ENCODE results near the gene ANKRD49.
"Not testable (repeated sequence)": the region's sequence is repeated elsewhere in the genome, so short reads cannot be mapped to it uniquely, and the experiment has no call there.

Gene ANKRD49, protein sequence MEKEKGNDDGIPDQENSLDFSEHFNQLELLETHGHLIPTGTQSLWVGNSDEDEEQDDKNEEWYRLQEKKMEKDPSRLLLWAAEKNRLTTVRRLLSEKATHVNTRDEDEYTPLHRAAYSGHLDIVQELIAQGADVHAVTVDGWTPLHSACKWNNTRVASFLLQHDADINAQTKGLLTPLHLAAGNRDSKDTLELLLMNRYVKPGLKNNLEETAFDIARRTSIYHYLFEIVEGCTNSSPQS

DNA sequence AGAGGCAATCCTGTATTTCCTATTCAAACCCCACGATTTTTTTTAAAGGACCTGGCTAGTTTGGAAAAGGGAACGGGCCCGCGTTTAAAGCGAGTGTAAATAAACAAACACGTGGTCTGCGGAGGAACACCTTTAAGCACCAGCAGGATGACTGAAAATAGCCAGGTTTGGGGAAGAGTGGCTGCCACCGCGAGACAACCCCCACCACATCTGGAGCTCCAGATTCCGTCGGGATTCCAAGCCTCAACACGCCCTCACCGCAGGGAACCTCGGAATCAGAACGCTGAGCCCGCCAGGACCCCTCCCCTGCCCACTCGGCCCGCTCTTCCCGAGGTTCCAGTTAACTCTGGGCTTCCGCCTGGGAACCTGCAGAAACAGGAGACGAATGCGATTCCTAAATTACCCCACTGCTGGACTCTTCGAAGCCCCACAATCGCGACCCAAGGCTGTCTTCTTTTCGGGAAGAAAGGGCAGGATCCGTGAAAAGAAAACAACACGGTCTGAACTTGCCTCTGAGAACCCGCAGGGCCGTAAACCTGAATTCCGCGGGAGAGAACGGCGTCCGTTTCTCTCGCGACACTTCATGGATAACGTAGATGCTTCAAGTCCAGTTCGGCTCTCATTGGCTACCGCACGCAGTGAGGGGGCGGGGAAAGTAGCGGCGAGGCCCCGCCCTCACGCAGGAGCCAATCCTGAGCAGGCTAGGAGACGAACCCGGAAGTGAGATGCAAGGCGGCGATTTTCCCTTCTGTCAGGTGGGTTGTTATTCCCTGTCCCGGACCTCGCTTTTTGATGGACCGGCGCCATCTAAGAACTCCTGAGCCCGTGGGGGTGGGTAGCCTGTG lies at the start of gene ANKRD49, which contains the start of gene MRE11:
ANKRD49 (plus strand) TSS at position 704 of the 845 bp plus-strand sequence. CDS start 2,710 bp downstream, outside the sequence.
MRE11 (minus strand) TSS at position 564 of the 845 bp plus-strand sequence. CDS start 1,043 bp downstream, outside the sequence.
- DNase-seq = peak; percentile 98

DNA sequence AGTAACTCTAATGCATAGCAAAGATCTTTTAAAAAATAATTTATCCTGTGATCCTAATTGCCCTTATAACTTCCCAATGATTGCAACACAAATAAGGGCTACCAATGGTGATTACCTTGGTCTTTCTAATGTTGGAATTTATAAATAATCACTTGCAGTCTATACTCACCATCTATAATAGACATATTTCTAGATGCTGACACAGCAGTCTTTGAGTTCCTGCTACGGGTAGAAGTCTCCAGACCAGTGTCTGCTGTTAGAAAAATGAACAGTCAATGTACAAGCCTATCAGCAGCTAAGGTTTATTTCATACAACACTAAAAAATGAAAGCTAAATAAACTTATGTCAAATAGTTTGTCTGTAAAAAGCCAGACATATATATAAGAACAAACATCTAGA lies 48.1 kb upstream of the ANKRD49 start:
- no peak for DNase-seq

DNA sequence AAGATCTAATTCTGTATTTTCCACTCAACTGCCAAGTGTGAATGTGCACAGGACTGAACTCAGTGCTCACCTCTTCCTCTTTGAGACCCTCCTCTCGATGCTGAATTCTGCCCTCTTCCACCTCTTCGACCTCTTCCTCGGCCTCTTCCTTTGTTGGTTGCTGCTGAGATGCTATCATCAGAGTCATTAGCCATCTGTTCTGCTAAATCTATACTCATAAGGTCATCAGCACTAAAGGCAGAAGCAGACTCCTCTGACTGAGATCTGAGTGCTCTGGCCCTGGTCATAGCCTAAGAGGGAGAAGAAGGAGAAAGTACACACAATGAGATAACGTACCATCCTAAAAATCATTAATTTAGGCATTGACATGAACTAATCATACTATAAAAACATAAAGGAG lies 46.6 kb upstream of the ANKRD49 start:
- no peak for DNase-seq

- peak; percentile 13 for DNase-seq
Measured at GRCh38 chr11:94449029-94449428, 44.8 kb upstream of the ANKRD49 start.

- DNase-seq = peak; percentile 83
Measured at GRCh38 chr11:94449437-94449836, 44.3 kb upstream of the ANKRD49 start.

- DNase-seq = peak; percentile 47
Measured at GRCh38 chr11:94450048-94450447, 43.7 kb upstream of the ANKRD49 start.

GRCh38 chr11:94452988-94453387 lies 40.8 kb upstream of the ANKRD49 start:
- no peak for DNase-seq

GRCh38 chr11:94454301-94454700 lies 39.5 kb upstream of the ANKRD49 start:
- no peak for DNase-seq

- no peak for DNase-seq
Measured at GRCh38 chr11:94455861-94456260, 37.9 kb upstream of the ANKRD49 start.

DNA sequence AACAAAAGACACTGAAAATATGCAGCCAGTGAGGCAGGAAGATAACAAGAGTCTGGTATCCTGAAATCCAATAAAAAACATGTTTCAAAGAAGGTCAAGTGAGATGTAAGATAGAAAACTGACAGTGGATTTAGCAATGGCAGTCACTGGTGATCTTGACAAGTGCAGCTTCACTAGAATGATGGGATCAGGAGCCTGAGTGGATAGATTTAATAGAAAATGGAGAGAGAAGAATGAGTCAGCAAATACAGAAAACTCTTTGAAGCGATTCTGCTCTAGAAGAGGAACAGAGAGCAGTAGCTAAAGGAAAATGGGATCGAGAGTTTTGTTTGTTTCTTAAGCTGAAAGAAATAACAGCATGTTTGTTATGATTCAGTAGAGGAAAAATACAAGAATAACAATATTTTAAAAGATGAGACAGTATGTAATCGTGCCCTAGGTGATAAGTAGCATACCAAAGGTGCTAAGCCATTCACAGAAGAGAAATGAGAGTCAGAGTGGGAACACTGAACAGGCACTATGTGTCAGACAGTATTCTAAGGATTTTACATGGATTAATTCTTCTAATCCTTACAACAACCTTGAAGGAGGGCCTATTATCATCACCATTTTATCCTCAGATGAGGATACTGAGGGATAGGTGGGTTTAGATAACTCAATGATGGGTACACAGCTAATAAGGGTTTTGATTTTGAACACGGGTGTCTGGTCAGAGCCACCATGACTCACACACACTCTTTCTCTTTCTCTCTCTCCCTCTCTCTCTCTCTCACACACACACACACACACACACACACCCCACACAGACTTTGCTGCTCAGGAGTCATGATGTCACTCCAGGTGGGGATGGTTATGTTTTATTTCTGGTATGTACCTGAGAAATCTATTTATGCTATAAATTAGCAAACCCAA lies 36.4 kb upstream of the ANKRD49 start:
- DNase-seq = peak; percentile 22

GRCh38 chr11:94459576-94459975 lies 34.2 kb upstream of the ANKRD49 start:
- DNase-seq = no peak

DNA sequence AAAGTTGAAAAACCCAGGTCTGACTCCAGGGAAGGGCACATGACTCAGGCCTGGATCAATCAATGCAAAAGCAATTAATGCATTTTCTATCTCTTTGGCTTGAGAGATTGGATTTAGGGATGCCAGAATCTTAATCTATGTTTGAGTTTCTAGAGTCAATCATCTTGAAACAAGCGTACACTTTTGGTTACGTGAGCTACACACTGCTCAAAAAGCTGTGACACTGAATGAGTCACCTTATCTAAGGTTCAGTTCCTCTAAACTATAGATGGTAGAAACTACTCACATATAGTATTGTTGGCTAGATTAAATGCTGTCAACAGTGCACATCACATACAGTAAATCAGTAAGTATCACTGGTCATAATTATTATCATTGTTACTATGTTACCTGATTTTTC lies 24.4 kb upstream of the ANKRD49 start:
- DNase-seq = peak; percentile 54

GRCh38 chr11:94472916-94473799 lies 20.6 kb upstream of the ANKRD49 start:
- DNase-seq = peak; percentile 84

DNA sequence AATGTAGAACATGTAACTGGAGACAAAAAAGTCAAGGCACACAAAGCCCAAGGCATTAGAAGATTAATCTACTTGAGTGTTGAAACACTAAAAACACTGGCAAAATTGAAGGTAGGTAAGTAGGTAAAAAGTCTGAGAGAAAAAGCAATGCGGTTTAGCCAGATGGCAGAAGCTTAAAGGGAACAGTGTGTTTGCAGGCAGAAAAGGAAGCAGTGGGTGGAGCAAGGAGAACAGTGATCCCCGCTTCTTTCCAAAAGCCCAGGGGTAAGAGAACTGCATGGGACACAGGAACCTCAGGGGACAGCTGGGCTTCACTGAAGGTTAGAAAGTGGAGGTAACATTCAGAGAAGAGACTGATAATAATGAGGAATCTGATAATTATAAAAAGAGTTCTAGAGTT lies 16.2 kb upstream of the ANKRD49 start:
- no peak for DNase-seq

GRCh38 chr11:94481342-94481741 lies 12.4 kb upstream of the ANKRD49 start:
- no peak for DNase-seq

- DNase-seq = no peak
Measured at GRCh38 chr11:94486068-94486467, 7.7 kb upstream of the ANKRD49 start.

GRCh38 chr11:94494126-94494680 lies 419 bp downstream of the ANKRD49 start:
- DNase-seq = peak; percentile 8

DNA sequence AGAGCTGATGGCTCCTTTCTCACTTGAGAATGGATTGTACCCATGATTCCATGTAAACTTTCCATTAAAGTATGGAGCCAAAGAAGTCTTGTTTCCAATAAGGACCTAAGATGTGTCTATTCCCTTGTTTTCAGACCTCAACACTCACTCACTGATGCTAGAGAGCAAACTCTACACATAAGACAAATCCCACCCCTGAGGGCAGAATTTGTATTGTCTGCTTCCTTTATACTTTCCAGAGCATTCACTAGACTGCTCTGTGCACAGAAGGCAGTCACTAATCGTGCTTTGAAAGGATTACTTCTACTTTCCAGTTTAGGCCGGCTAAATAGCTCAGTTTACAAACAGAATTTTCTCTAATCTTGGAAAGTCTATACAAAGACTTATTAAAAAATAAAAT lies 6.4 kb downstream of the ANKRD49 start:
- DNase-seq = no peak

GRCh38 chr11:94501522-94501921 lies 7.7 kb downstream of the ANKRD49 start:
- no peak for DNase-seq

DNA sequence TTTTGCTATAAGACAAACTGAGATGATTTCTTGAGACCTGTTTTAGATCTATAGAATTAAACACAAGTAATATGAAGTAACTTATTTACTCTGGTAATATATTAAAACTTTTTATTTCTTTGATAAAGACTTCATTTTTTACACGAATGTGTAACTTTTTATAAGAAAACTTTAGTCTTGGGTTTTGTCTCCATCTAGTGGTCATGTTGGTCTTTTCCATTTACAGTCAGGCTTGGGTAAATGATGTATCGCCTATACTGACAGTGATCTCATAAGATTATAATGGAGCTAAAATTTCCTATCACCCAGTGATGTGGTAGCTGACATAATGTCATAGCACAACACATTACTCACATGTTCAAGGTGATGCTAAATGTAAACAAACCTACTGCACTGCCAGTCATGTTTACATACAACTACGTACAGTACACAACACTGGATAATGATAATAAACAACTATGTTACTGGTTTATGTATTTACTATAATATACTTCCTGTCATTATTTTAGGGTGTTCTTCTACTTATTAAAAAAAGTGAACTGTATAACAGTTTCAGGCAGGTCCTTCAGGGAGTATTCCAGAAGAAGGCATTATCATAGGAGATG lies 11.0 kb downstream of the ANKRD49 start:
- peak; percentile 81 for DNase-seq

DNA sequence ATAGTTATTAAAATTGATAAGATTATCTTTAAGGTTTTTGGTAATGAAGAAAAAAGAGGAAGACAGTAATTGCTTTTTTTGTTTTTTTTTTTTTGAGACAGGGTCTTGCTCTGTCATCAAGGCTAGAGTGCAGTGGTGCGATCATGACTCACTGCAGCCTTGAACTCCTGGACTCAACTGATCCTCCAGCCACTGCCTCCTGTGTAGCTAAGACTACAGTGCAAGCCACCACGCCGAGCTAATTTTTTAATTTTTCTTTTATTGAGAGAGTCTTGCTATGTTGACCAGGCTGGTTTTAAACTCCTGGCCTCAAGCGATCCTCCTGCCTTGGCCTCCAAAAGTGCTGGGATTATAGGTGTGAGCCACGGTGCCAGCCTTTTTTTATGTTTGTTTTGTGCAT lies 12.7 kb downstream of the ANKRD49 start:
- not testable (repeated sequence) for DNase-seq
